IPS-18c (cell line): Measurements from ENCODE around the gene GPHB5.
"Not testable (repeated sequence)": the region's sequence is repeated elsewhere in the genome, so short reads cannot be mapped to it uniquely, and the experiment has no call there.

Experiments
- H3K4me3 ChIP-seq: 2 replicates; pipeline ENCODE4 v1.7.0; 2013; ENCODE audit warnings: low read depth, mild to moderate bottlenecking, low read length, moderate library complexity; ENCODE audit not compliant: insufficient read depth
- H3K9me3 ChIP-seq: one replicate; pipeline ENCODE4 v1.6.1; 2013; ENCODE audit warnings: mild to moderate bottlenecking, low read length, moderate library complexity; ENCODE audit not compliant: control insufficient read depth, insufficient read depth

GPHB5 gene

DNA sequence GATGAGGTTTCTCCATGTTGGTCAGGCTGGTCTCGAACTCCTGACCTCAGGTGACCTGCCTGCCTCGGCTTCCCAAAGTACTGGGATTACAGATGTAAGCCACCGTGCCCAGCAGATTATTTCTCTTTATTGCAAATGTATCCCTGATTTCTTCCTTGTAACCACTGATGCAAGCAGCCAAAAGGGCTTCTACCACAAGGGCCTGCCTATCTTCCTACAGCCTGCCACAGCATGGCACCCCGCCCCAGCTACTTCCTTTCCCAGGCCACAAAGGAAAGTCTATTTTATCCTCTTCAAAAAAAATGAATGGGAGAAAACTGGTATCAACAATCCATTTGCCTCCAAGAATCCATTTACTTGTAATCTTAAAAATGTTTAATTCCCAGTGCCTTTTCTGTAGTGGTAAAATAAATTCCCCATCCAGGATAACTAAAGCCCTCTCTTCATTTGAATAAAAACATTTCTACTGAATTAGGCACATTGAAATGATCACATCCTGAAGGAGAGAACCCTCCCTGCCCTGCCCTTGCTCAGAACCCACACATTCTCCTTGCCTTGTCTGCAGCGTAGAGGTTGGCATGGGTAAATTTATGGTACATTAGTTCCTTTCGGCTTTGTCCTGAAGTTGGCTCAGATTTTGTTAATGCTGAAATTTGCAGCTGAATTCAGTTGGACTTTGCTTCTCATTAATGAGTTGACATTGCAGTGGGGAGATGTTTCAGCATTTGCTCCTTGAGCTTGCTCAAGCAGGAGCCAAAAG, 19.2 kb downstream of the GPHB5 start:
- no peaks in the 10 kb centered on the region for H3K9me3 ChIP-seq

GRCh38 chr14:63297372-63298063, 21.2 kb downstream of the GPHB5 start:
- H3K4me3 ChIP-seq = no peak overlapping the region

More for the DNA sequence above, 19.2 kb downstream of the GPHB5 start:
- H3K4me3 ChIP-seq = no peak overlapping the region

DNA sequence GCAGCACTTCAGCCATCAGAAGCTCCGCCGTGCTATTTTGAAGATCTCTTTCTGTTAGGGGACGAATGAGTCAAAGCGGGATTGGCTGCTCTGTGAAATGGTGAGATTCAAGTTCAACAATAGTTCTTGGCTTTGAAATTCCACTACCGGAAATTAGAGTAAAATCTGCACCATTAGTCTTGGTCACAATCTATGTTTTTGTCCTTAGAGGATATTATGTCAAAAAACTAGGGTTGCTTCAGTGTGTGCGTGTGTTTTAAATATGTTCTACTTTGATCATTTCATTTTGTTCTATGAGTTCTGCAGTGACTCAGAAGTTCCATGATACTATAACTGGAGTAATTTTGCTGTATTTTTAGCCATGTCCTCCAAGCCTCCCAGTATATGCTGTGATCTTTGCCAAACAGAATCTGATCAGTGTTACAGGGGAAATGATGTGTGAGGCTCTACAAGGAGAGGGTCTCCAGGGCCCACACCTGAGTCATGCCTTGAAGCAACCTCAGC, 22.6 kb downstream of the GPHB5 start:
- Histone ChIP-seq H3K9me3 (no peaks in the 10 kb centered on the region), H3K4me3 (no peak overlapping the region)

More at GRCh38 chr14:63297372-63298063, 21.2 kb downstream of the GPHB5 start:
- H3K9me3 ChIP-seq = no peaks in the 10 kb centered on the region

DNA sequence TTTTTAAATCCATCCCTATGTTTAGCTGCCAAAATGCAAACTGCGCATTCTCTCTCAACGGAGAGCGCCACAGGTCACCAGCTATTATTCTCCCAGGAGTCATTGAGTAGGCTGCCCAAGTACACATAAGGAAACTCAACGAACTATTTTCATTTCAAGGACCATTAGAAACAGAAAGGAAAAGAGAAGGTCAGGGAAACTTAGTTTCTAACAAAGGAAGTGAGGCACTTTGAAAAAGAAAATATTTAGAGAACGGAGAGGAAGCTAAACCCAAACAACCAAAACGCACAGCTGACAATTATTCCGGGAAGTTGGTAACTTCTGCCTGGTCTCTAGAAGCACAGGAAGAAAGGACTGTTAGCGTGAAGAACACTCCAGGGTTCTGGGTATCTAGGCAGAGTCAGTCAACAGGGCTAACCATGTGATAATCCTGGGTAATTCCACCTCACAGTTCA, 23.5 kb downstream of the GPHB5 start:
- H3K4me3 ChIP-seq = no peak overlapping the region
- H3K9me3 ChIP-seq = no peaks in the 10 kb centered on the region

DNA sequence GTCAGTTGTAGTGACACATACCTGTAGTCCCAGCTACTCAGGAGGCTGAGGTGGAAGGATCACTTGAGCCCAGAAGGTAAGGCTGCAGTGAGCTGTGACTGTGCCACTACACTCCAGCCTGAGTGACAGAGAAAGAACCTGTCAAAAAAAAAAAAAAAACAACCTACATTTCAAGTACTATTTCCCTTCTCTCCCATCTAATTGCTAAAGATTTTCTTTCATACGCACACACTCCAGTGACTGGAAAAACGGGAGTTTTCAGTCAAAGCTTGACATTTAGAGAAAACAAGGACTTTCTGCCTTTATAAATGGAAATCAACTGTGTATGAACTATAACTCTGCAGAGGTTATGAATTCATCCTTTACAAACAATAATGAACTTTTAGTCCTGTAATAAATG, 25.9 kb downstream of the GPHB5 start:
- no peaks in the 10 kb centered on the region for H3K9me3 ChIP-seq
- H3K4me3 ChIP-seq = no peak overlapping the region

- no peak overlapping the region for H3K4me3 ChIP-seq
- no peaks in the 10 kb centered on the region for H3K9me3 ChIP-seq
Measured at GRCh38 chr14:63290741-63291430, 27.8 kb downstream of the GPHB5 start.

DNA sequence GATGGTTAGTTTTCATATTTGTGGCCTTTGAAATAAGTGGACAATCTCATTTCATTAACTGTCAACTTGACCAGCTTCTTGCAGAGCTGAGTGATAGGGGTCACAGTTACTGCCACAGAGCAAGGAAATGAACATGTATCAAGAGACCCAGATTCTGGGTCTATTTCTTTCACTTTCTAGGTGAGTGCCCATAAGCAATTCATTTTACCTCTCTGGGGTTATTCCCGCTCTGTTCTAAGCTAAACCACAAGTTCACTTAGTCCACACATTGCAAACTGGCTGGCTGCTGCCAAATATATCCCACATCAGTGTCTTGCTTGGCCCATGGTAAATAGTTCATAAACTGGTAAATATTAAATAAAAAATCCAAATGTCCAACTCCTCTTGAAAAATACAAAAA, 29.9 kb downstream of the GPHB5 start:
- Histone ChIP-seq H3K9me3 (no peaks in the 10 kb centered on the region), H3K4me3 (no peak overlapping the region)

DNA sequence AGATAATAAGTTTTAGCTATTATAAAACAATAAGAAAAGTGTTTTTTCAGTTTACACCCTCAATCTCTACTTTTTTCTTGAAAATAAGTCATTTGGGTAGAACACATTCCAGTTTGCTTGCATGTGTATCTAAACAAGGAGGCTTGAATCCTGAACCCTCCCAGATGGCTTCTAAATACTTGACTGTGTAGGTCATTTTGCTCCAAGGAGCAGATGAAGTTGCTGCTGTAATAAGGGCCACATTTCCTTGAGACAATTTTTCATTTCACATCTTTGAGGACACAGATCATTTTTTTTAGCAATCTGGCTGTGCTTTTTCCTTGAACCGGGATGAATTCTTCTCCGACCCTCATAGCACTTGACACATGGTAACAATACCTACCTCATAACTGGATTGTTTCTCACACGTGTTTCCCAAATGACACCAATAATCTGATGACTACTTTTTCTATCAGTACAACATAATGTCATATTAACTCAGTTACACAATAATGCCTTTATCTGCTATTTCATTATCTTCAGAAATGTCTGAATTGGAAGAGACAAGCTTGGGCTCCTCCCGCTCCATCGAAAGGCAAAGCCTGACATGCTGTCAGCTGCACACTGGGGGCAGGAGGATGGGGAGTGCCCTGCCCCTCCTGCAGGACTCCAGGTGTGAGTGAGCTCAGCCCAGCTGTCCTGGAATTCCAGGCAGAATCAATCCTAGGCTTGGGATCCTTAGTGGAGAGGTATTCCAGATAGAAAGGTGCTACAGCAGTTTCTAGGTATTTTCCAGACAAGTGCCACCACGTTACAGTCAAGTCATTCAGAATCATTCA, 30.9 kb downstream of the GPHB5 start:
- Histone ChIP-seq H3K9me3 (no peaks in the 10 kb centered on the region), H3K4me3 (no peak overlapping the region)

DNA sequence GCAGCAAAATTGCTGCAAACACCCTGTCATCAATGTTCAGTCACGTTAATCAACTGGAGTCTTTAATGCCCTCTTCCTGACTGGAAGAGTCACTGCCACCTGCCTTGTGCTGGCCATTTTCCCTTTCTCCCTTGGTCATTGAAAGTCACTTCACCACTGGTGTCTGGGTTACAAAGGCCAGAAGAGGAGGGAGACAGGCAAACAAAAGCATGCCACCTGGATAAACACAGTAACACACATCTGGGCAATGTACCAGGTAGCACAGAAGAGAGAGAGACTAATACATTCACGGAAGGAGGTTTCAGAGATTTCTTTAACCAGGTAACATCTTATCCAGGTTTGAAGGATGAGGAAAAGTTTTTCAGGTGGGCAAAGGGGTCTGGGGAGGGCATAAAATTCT, 32.7 kb downstream of the GPHB5 start:
- Histone ChIP-seq H3K4me3 (no peak overlapping the region), H3K9me3 (no peaks in the 10 kb centered on the region)

GRCh38 chr14:63283884-63284248, 34.9 kb downstream of the GPHB5 start:
- Histone ChIP-seq H3K9me3 (no peaks in the 10 kb centered on the region), H3K4me3 (no peak overlapping the region)

DNA sequence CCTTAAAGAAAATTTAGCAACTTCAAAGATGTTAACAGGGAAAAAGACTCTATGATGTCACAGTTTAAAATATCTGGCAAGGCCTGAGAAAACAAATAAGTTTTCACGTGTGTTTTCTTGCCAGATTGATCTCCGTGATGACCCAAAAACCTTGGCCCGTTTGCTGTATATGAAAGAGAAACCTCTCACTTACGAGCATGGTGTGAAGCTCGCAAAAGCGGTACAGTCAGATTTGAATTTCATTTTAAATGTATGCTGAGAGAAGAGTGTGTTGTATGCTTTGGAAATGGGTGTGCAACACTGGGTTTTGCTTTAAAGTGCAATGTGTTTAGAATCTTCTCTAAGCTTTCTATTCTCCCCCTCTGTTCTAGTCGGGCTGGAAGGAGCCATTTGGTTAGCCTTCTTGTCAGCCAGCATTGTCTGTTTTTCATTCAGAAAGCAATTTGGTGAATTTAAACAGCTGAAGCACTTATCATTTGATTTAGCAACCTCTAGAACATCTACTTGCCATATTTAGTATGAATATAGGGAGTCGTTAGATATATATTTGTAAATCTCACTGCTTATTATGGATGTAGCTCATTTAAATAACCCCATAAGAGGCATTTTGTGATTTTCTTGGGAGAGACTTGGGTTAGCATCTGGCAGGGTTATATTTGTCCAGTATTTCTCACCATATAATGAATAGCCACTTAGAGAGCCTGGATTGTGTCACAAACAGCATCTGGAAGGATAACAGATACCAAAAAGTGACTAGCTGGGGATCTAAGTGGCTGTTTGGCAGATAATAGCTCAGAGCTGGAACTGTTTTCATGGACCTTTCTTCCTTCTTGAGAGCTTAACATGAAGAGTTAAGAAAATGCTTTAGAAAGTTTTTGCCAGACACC, 35.5 kb downstream of the GPHB5 start:
- H3K4me3 ChIP-seq = no peak overlapping the region
- no peaks in the 10 kb centered on the region for H3K9me3 ChIP-seq

GRCh38 chr14:63279933-63280332, 38.8 kb downstream of the GPHB5 start:
- not testable (repeated sequence) for H3K4me3 ChIP-seq

GRCh38 chr14:63277591-63278183, 41.0 kb downstream of the GPHB5 start:
- Histone ChIP-seq H3K4me3 (no peak overlapping the region), H3K9me3 (no peaks in the 10 kb centered on the region)

More at GRCh38 chr14:63279933-63280332, 38.8 kb downstream of the GPHB5 start:
- H3K9me3 ChIP-seq = not testable (repeated sequence)

DNA sequence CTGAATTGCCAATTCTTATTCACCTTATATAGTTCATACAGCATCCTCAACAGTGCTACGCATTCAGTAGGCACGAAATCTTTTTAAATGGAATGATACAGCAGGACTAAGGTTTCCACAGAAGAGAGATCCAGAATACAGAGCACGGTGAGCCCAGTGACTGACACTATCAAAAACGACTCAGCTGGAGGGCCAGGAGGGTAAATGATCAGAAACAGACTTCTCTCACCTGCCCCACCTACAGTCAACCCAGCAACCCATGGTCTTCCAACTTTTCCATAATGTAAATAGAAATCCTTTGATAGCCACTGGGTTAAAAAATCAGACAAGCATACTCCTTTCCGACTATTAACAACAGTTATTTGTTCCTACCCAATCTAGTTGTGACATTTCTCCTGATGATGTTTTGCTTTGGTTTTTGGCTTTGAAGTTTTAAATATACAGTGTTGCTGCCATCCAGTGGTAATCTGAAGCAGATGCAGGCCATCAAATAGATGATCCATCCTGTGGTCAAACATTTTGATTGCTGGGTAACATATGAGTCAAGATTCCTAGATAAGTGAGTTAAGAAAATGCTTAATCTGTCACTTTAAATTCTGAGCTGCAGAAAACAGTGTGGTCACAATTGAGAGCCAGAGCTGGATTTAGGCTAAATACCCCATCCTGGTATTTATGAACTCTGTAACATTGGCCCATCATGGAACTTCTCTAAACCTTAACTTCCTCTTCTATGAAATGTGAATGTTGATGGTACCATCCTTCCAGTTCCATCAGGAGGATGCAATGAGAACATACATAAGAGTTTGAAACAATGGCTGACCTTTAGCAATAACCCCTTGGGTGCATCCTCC, 42.0 kb downstream of the GPHB5 start:
- Histone ChIP-seq H3K9me3 (no peaks in the 10 kb centered on the region), H3K4me3 (no peak overlapping the region)

DNA sequence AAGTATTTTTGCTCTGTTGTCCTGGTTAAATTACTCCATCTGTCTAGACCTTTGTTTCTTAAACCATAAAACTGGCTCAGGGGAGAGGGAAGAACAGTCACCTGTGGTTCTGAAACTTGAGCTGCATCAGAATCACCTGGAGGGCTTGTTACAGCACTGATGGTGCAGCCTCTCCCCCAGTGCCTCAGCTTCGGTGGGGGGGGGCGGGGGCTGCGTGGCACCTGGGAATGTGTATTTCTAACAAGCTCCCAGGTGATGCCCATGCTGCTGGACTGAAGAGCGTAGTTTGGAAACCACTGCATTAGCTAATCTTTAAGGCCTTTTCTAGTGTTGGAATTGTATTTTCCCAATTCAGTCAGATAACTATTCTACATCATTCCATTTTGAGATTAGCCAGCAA, 42.7 kb downstream of the GPHB5 start:
- no peak overlapping the region for H3K4me3 ChIP-seq
- H3K9me3 ChIP-seq = no peaks in the 10 kb centered on the region
